NCI-H748 (cell line): ENCODE data around the gene PTPRR.

ENCODE experiments used
- DNase-seq: peaks from one replicate; lab custom pipeline; 2025; ENCODE audit not compliant: unreplicated experiment; lab: John Stamatoyannopoulos, UW

Gene PTPRR

GRCh38 chr12:70615174-70615866 lies 305.2 kb downstream of the PTPRR start:
- no peak for DNase-seq

GRCh38 chr12:70609739-70610491 lies 310.6 kb downstream of the PTPRR start:
- peak; percentile 58 for DNase-seq

- DNase-seq: no peak
Observed at GRCh38 chr12:70609203-70609602, 311.3 kb downstream of the PTPRR start.

DNA sequence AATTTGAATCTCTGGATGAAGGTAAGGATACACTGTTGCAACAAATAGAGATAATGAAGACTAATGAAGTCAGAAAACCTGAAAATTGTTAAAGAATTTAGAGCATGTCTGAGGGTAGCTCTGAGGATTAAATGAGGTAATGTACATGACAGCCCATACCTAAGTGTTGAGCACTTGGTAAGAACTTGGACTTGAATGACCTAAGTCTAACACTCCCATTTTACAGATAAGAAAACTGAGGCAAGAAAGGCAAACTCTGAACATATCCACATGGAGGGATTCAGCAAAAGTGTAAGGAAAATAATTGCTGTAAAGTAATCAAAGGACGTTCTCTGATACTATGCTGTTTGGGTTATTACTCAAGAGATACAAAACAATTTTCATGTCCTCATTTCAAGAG lies 312.4 kb downstream of the PTPRR start:
- DNase-seq: no peak

DNA sequence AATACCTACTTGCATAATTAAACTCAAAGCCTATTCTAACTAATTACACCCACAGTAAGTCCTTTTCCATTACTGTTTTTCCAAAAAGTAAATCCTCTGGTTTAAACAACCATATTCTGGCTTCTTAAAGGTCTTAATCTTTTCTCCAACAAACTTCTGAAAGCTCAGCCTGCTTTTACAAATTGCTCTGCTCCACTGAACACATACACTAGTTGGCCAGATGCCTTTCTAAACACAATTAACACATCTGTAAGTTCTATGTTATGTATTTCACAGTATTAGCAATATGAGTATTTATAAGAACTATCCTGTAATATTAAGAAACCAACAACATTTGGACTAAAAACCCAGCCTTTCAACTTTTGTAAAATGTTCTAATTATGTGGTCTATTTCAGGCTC lies 313.4 kb downstream of the PTPRR start:
- DNase-seq: no peak

DNA sequence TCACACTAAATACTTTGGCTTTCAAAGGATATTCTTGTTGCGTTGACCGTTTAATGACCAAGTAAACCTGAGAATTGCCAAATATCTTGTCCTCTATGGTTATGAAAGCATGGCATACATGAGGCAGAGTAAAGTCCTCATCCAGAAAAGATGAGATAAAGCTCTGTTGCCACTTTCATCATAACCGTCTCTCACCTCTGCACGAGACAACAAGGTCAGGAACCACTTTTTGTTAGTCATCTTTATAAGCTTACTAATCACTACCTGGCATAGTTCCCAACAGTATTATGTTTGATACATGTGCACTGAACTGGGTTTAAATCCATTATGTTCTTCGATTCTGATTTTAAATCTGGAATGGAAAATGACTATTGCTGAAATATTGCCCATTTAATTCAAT lies 314.6 kb downstream of the PTPRR start:
- no peak for DNase-seq

GRCh38 chr12:70604662-70605061 lies 315.9 kb downstream of the PTPRR start:
- no peak for DNase-seq

- DNase-seq: no peak
Observed at GRCh38 chr12:70603044-70603443, 317.5 kb downstream of the PTPRR start.

DNA sequence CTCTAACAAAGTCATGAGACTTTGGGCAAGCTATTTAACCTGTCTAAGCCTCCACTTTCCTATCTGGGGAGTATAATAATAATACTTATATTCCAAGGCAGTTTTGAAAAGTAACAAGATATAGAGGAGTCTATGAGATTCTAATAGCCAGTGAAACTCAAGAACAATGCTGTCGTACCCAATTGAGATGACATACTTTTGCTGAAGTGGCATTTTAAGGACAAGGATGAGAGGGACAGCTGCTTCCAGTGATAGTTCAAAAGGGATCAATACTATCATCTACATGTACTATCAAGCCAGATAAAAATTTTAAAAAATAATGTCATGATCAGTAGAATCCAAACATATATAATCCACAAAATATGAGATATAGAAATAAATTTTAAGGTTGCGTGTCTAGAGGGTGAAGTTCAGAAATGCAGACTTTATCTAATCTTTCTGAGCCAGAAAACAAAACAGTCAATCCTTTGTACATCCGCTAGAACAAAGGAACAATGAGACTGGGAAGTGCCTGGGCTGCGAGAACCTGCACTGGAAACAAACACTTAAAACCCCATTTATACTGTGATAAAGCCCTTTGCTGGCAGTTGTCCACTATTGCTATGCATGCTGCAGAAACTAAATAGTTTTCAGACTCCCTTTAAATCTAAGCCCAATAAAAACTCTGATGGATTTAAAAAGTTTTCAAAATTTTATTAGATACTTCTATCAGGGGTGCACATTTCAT lies 321.9 kb downstream of the PTPRR start:
- DNase-seq: peak; percentile 72

- no peak for DNase-seq
Observed at GRCh38 chr12:70592664-70593063, 327.9 kb downstream of the PTPRR start.

DNA sequence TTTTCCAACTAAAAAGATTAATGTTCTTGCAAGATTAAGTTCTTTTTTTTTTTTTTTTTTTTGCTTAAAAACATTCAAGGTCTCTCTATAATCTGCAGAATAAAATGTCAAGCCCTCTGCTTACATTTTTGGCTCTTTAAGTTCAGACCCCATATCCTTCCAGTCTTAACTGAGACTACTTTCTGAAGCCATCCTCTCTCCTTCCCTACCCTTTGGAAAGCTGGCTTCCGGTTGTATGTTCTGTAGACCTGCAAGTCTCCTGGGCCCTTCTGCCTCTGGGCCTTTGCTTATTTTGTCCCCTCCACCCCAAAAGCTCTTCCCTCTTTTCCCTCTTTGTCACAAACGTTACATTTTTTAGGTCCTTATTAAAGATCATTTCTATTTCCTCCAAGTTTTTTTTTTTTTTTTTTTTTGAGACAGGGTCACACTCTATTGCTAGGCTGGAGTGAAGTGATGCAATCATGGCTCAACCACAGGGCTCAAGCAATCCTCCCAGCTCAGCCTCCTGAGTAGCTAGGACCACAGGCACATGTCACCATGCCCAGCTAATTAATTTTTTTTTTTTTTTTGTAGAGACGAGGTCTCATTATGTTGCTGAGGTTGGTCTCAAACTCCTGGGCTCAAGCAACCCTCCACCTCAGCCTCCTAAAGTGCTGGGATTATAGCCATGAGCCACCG lies 329.9 kb downstream of the PTPRR start:
- DNase-seq: no peak

DNA sequence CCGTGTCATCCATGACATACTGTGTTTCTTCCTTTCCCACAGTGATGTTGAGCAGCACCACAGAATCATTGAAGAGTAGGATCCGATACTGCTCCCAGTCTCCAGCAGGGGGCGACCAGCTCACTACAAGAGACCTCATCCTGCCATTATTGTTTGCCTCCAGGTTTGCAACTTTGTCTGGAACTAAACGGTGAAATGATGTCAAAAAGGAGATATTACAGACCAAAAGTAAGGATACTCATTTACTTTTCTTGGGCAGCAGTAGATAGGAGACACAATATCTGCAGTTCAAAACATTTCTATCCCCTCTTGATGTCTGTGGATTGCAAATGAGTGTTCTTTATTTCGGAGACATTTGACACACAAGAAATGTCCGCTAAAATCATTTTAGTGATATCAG lies 330.5 kb downstream of the PTPRR start:
- DNase-seq: peak; percentile 72
